Measurements from ENCODE around the gene IGLL5. TPM values are rescaled to one million over a fixed set of nuclear protein-coding genes. Genes with fewer than 3 reads are reported as not detected.

Gene IGLL5
- total and polyA plus RNA-seq, 2 of the 13 experiments (the other 11 are each of a cell fraction or from before 2014, with no cell fraction given): not detected

DNA sequence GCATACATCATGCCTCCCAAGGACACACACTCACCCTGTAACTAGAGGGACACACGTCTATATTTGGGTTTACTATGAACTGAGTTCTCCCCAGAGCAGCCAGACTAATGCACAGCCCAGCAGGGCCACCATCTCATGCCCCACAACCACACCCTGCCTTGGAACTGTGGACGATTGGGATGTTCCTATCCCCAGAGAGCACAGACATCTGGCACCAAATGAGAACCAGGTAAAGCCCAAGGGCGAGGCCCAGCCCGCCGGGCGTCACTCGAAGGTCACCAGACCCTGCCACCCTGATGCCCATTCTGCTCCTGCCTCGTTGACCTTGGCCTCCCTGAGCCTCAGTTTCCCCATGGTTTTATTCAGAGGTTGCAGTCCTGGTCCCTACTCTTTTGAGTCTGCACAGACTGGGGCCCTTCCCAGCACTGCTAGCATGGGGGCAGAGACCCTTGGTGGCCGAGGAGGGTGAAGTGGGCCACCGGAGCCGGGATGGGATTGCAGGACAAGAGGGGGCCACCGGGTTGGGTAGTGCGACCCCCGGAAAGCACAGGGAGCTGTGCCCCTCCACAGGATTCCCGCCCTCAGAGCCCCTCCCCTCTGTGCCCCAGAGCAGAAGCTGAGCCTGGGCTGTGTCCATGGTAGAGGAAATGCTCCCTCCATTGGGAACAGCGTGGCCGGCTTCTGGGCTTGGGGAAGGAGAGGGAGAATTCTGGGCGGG, 56.8 kb downstream of the IGLL5 start:
- ATAC-seq (no peak), DNase-seq (ENCODE audit: low spot score) (no peak)

DNA sequence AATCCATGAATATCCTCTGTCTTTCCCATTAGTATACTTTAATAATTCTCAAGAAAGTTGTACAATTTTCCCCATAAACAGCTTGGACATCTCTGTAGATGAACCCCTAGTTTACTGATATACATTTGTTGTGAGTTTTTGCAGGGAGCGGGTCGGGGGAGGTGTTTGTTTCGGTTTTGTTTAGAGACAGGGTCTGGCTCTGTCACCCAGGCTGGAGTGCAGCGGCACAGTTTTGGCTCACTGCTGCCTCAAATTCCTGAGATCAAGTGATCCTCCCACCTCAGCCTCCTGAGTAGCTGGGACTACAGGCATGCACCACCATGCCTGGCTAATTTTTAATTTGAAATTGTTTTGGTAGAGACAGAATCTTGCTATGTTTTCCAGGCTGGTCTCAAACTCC, 57.6 kb downstream of the IGLL5 start:
- in situ Hi-C loops (cut with HindIII; ENCODE audit: extremely low pct_ligation_motif_present, low pct_unique_long_range_greater_than_20kb) (no loop called here), intact Hi-C loops (cut with micrococcal nuclease; ENCODE audit: unreplicated experiment) (no loop called here)
- Histone ChIP-seq H2AFZ (ENCODE audit: low read length) (no peak overlapping the region), H3K27ac (ENCODE audit: extremely low read length, insufficient read depth, low read length) (no peak overlapping the region), H4K20me1 (ENCODE audit: insufficient read depth, low read length) (no peaks in the 10 kb centered on the region), H3K9me3 (ENCODE audit: low read length) (no peaks in the 10 kb centered on the region), H3K27me3 (ENCODE audit: control insufficient read depth in 1 of 2, insufficient read depth in 2 of 2, low read length in 2 of 2) (peaks cover 1 to 32% of the 10 kb centered on the region in 2 experiments; a peak in 3 of 5 replicates), H3K9ac (ENCODE audit: insufficient read depth, low read depth, low read length) (no peak overlapping the region), H3K4me1 (ENCODE audit: insufficient read depth, low read length) (peaks cover 7% of the 10 kb centered on the region), H3K4me2 (ENCODE audit: low read depth, low read length) (no peak overlapping the region), H3K36me3 (replicated peaks in 1 of 2; ENCODE audit: control insufficient read depth in 1 of 2, insufficient read depth in 2 of 2, low read length in 2 of 2) (no peaks in the 10 kb centered on the region), H3K79me2 (ENCODE audit: insufficient read depth, low read length) (no peaks in the 10 kb centered on the region), H3K4me3 (replicated peaks in 1 of 3; ENCODE audit: insufficient read depth in 1 of 3, low read depth in 2 of 3, low read length in 3 of 3) (no peak overlapping the region)
- POLR2A ChIA-PET: no interaction called here
- CTCF ChIA-PET (ENCODE audit: low intra/inter-chr PET ratio, low total read pairs): no interaction called here
- TF ChIP-seq PHF20 (CRISPR knock-in tag; IDR thresholded peaks at IDR 0.05) (no peak), ZNF180 (CRISPR knock-in tag; IDR thresholded peaks at IDR 0.05; ENCODE audit: borderline replicate concordance, low read depth) (no peak), MAFF (IDR thresholded peaks at IDR 0.05; ENCODE audit: low read depth, low read length) (no peak), ZNF777 (CRISPR knock-in tag; IDR thresholded peaks at IDR 0.05) (no peak), YEATS2 (CRISPR knock-in tag; IDR thresholded peaks at IDR 0.05; ENCODE audit: borderline replicate concordance) (no peak), XRCC5 (optimal IDR thresholded peaks at IDR 0.05; ENCODE audit: low read length) (no peak), SIX4 (CRISPR knock-in tag; IDR thresholded peaks at IDR 0.05) (no peak), CENPT (CRISPR knock-in tag; IDR thresholded peaks at IDR 0.05; ENCODE audit: low read depth) (no peak)
- no TSS peak for BruUV-seq (replicated peaks)
- no peak for FAIRE-seq
- WGBS (ENCODE audit: low lambda C conversion rate): 4% methylated on average over 4 of the region's 4 CpGs
- DNase-seq (ENCODE audit: low spot score): no peak
- ATAC-seq: no peak

More for the DNA sequence above, 56.8 kb downstream of the IGLL5 start:
- in situ Hi-C loops (cut with HindIII; ENCODE audit: extremely low pct_ligation_motif_present, low pct_unique_long_range_greater_than_20kb) (no loop called here), intact Hi-C loops (cut with micrococcal nuclease; ENCODE audit: unreplicated experiment) (no loop called here)
- BruUV-seq (replicated peaks): no TSS peak
- TF ChIP-seq SNAPC2 (CRISPR knock-in tag; IDR thresholded peaks at IDR 0.05): no peak
- TF ChIP-seq KMT2A (CRISPR knock-in tag; IDR thresholded peaks at IDR 0.05): no peak
- TF ChIP-seq RFXANK (CRISPR knock-in tag; IDR thresholded peaks at IDR 0.05): no peak
- no peak for TF ChIP-seq ZNF251 (CRISPR knock-in tag; IDR thresholded peaks at IDR 0.05)
- TF ChIP-seq GATA4 (IDR thresholded peaks at IDR 0.05; ENCODE audit: borderline replicate concordance, low read depth): no peak
- no peak for TF ChIP-seq HCFC1 (IDR thresholded peaks at IDR 0.05; ENCODE audit: low read depth, low read length)
- WGBS (ENCODE audit: low lambda C conversion rate): 13% methylated on average over 6 of the region's 18 CpGs
- Histone ChIP-seq H4K20me1 (ENCODE audit: insufficient read depth, low read length) (no peaks in the 10 kb centered on the region), H3K36me3 (replicated peaks in 1 of 2; ENCODE audit: control insufficient read depth in 1 of 2, insufficient read depth in 2 of 2, low read length in 2 of 2) (no peaks in the 10 kb centered on the region), H3K79me2 (ENCODE audit: insufficient read depth, low read length) (no peaks in the 10 kb centered on the region), H3K4me3 (replicated peaks in 1 of 3; ENCODE audit: insufficient read depth in 1 of 3, low read depth in 2 of 3, low read length in 3 of 3) (no peak overlapping the region), H3K27me3 (ENCODE audit: control insufficient read depth in 1 of 2, insufficient read depth in 2 of 2, low read length in 2 of 2) (peaks cover 1 to 32% of the 10 kb centered on the region in 2 experiments; a peak in 3 of 5 replicates), H3K27ac (ENCODE audit: extremely low read length, insufficient read depth, low read length) (no peak overlapping the region), H3K4me1 (ENCODE audit: insufficient read depth, low read length) (peaks cover 14% of the 10 kb centered on the region), H2AFZ (ENCODE audit: low read length) (no peak overlapping the region), H3K9me3 (ENCODE audit: low read length) (no peaks in the 10 kb centered on the region), H3K9ac (ENCODE audit: insufficient read depth, low read depth, low read length) (no peak overlapping the region), H3K4me2 (ENCODE audit: low read depth, low read length) (no peak overlapping the region)
- CTCF ChIA-PET (ENCODE audit: low intra/inter-chr PET ratio, low total read pairs): no interaction called here
- POLR2A ChIA-PET: no interaction called here
- FAIRE-seq: no peak
